Inferior parietal cortex (tissue), 1 donor: Measurements from ENCODE around the gene GOLM1.
"Not testable (repeated sequence)": the region's sequence is repeated elsewhere in the genome, so short reads cannot be mapped to it uniquely, and the experiment has no call there.

ENCODE experiments used
- DNase-seq: peaks from one replicate; pipeline ENCODE4 v3.0.0-alpha.2; 2016; ENCODE audit errors: extremely low spot score

The GOLM1 gene

DNA sequence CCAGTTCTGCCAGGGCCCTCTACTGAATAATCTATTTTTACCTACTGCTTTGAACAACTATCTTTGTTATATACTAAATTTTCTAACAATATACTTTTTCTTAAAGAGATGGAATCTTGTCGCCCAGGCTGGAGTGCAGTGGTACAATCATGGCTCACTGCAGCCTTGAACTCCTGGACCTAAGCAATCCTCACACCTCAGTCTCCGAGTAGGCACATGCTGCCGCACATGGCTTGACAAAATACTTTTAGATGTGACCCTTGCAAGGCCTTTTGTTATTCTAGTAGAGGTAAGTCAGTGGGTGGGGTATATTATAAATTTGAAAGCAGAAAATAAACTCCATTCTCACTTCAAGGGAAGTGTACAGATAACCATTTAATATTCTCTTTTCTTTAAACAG is 7.9 kb downstream of the GOLM1 start:
- no peak for DNase-seq

DNA sequence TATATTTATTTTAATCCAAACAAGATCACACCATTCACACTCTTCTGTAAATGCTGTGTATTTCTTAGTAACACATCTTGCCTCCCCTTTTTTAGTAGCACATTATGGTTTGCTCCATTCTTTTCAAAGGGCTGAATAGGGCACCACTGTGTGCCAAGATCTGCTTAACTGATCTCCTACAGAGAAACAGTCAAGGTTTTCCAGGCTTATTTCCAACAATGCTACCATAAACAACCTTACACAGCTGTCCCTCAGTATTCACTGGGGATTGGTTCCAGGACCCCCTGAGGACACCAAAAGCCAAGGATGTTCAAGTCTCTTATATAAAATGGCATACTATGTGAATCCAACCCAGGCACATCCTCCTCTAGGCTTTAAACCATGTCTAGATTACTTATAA is 16.5 kb downstream of the GOLM1 start:
- DNase-seq = no peak

DNA sequence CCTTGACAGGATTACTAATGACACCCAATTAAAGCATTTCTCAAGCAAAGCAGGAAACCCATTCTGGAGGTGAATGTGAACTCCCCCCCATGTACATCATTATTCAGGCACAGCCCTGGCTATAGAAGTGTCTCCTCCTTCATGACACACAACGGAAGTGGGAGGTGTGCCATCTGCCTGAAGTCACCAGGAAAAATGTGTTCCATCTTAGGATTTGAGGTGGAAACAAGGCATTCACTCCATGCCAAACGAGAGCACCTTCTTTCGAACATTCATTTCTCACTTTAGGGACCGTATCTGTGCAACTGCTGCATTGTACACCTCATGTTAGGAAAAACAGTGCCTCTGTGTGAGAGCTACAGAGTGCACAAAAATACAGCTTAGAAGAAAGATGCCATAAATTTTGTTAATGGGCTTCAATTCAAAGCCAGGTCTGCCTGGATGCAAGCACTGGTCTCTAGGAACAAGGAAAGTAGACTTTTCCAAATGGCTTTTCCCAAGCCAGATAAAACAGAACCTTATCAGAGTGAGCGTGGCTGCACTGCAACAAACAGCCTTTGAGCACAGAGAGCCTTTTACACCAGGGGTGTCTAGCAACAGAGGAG is 19.4 kb downstream of the GOLM1 start:
- no peak for DNase-seq

DNA sequence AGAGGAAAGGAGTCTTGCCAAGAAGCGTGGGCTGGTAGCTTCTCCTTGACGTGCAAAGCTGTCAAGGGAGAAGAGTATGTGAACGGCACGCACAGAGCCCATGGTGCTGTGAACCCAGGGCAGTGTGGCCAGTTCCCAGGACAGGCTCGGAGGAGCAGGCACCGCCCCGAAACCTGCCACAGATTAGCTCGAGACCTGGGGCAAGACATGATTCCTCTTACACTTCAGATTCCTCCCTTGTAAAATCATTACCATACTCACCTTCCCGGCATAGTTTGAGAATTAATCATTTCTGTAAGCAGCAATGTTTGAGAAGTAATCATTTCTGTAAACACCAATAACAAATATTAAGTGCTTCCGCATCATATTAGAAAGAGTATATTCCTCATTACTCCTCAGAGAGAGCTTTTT is 19.9 kb downstream of the GOLM1 start:
- no peak for DNase-seq

DNA sequence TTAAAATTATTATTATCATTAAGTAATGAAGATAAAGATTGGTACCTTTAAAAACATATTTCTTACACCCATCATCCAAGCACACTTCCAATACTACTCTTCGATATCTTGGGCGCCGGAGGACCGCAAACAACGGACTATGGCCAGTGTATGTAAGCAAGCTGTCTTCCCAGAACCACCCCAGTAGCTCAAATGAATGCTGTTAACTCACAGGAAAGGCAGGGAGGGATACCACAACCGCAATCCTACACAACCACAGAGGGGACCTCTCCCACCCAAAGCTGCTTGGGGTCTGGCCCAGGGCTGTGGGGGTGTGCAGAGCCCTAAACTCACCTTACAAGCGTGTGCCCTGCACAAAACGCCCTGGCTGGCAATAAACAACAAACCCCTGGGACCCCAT is 20.6 kb downstream of the GOLM1 start:
- DNase-seq = no peak

DNA sequence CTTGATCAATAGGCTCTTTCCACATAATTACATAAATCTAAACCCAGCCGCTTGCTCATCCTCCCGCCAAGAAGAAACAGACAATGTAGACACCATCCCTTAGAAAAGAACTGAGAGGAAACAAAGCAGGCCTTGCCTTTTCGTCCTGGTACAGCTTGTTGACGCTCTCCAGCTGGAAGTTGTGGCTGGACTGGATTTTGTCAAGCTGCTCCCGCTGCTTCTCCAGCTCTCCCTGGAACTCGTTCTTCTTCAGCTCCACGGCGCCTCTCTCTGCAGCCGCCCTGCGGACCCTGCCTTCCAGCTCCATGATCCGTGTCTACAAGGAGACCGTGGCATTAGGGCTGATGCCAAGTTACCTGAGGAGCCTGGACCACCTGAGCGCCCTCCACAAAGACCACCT is 22.1 kb downstream of the GOLM1 start:
- no peak for DNase-seq

GRCh38 chr9:86075132-86076109 is 23.9 kb downstream of the GOLM1 start:
- no peak for DNase-seq

DNA sequence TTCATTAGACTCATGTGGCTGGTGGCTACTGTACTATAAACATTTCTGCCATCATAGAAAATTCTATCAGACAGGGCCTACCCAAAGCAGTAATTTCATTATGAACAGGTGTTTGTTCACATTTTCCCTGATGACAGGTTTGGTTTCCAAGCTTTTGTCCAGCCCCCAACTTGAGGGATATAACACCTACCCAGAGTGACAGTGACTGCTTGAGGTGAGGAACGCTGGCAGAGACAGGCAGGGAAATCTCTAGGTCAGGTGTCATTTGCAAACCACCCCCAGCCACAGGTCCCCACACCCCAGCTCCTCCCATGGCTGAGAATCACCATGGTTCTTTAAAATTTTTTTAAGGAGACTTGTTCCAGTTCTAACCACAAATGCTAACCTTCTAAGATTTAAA is 25.5 kb downstream of the GOLM1 start:
- no peak for DNase-seq

- DNase-seq = no peak
Measured at GRCh38 chr9:86072394-86072877, 26.9 kb downstream of the GOLM1 start.

GRCh38 chr9:86069206-86069869 is 30.0 kb downstream of the GOLM1 start:
- DNase-seq = no peak

GRCh38 chr9:86064220-86064619 is 35.1 kb downstream of the GOLM1 start:
- DNase-seq = no peak

DNA sequence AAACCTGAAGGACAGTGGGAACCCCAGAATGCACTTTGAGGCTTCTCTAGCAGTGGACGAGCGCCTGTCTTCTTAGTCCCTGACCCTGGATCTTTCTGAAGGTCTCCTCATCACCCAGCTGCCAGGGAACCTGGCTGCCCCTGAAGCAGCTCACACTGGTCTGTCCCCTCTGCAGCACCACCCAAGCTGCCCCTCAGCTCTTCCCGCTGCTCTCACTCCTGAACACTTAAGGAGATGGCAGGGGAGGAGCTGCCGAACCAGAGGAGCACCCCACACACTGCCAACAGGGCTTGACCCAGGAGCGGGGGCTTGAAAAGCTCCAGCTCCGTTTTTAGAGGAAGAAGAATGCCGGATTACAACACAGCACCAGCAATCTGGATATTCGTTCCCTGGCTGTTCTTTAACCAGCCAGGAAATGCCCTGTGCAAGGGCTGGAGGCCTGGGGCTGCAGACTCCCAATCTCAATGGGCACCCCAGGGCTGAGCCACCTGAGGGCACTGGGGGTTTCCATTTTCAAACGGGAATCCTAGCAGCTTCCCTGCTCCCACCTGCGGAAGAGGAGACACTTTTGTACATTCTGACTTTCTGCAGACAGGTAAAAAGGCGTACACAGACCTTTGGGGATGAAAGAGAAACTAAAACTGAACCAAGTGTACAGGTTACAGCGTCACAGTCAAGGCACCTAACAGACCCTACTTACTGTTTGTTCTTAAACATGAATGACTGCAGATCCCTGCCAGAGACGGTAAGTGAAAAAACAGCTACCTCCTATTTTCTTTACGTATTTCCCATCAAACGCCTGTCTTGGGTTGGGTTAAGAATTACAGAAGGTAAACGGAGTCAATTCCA is 36.3 kb downstream of the GOLM1 start:
- DNase-seq = no peak

DNA sequence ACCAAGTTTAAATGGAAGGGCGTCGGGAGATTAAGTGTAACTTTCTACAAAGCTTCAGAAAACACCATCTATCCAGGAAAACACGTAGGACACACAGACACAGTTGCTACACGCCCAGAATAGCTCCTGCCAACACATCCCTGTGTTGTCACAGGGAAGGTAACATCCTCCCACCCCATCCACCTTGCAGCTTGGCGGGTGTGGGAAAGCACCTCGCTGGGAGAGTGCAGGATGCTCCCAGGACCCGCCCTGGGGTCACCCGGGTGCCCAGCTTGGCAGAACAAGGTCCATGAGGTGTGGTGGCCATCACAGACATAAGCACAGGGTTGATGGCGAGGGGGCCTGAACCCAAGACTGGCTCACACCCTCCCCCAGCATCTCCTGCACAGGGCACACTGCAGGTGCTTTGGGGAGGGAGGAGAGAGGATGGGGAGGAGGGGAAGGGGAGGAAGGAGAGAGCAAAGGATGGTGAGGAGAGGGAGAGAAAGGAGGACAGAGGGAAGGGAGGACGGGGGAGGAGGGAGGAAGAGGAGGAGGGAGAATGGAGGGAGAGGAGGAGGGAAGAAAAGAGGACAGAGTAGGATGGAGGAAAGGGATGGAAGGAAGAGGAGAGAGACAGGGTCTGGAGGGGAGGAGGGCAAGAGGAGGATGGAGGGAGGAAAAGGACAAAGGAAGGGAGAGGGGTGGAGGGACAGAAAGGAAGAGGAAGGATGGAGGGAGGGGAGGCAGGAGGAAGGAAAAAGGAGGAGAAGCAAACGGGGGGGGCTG is 37.2 kb downstream of the GOLM1 start:
- DNase-seq = no peak

DNA sequence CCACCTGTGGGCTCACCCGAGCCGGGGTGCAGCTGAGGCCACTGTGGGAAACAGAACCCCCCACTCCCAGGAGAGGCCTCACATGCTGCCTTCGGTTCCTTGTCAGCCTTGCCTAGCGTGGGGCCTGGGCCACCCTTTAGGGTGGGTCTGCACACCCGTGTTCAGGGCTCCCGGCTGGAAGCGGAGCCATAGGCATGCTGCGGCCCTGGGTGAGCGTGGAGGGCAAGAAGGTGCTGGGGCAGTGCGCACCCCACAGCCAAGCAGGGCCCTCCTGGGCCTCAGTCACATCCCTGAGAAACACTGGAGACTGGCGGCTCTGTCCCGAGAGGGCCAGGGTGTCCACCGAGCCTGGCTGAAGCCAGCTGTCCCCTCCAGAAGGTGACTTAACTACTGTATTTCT is 41.9 kb downstream of the GOLM1 start:
- no peak for DNase-seq

DNA sequence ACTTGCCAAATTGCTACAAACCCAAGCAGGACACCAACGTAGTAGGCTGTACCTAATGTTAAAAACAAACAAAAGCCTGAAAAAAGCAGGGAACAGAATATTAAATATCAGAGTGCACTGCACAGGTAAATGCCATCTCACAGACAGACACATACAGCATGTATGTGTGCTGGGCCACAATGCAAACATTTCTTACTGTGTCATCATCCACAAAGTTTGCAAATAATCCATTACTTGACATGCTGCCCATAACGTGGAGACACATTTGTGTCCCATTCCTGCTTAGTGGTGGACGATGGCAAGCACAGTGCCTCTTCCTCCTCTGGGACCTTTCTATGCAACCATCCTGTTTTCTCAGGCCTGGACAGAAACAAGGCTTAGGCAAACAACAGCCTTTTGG is 44.7 kb downstream of the GOLM1 start:
- no peak for DNase-seq

GRCh38 chr9:86052556-86053468 is 46.5 kb downstream of the GOLM1 start:
- no peak for DNase-seq

DNA sequence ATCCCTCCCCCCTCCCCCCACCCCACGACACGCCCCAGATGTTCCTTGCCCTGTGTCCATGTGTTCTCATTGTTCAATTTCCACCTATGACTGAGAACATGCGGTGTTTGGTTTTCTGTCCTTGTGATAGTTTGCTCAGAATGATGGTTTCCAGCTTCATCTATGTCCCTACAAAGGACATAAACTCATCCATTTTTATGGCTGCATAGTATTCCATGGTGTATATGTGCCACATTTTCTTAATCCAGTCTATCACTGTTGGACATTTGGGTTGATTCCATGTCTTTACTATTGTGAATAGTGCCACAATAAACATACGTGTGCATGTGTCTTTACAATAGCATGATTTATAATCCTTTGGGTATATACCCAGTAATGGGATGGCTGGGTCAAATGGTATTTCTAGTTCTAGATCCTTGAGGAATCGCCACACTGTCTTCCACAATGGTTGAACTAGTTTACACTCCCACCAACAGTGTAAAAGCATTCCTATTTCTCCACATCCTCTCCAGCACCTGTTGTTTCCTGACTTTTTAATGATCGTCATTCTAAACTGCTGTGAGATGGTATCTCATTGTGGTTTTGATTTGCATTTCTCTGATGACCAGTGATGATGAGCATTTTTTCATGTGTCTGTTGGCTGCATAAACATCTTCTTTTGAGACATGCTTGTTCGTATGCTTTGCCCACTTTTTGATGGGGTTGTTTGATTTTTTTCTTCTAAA is 51.2 kb downstream of the GOLM1 start:
- not testable (repeated sequence) for DNase-seq

GRCh38 chr9:86047361-86047760 is 52.0 kb downstream of the GOLM1 start:
- no peak for DNase-seq

GRCh38 chr9:86046930-86047341 is 52.4 kb downstream of the GOLM1 start:
- no peak for DNase-seq
